Fibroblast of lung (primary cell): ENCODE data around the gene LOXL3.

ENCODE experiments used
- EZH2 ChIP-seq: IDR thresholded peaks from 2 replicates; pipeline ENCODE4 v1.5.1; 2012; ENCODE audit warnings: low read length, control low read depth, mild to moderate bottlenecking; ENCODE audit errors: missing control alignments
- TF ChIP-seq, protein P1 (sequence below), 2 donors: IDR thresholded peaks in 1 of 2; conservative IDR thresholded peaks in 1 of 2; 1 replicate in 1 of 2; 2 replicates in 1 of 2; pipeline ENCODE4 v1.5.1; 2011 to 2012; ENCODE audit warnings: low read length in 2 of 2, control low read depth in 1 of 2, inconsistent platforms in 1 of 2, low read depth in 1 of 2, mild to moderate bottlenecking in 1 of 2

DNA sequence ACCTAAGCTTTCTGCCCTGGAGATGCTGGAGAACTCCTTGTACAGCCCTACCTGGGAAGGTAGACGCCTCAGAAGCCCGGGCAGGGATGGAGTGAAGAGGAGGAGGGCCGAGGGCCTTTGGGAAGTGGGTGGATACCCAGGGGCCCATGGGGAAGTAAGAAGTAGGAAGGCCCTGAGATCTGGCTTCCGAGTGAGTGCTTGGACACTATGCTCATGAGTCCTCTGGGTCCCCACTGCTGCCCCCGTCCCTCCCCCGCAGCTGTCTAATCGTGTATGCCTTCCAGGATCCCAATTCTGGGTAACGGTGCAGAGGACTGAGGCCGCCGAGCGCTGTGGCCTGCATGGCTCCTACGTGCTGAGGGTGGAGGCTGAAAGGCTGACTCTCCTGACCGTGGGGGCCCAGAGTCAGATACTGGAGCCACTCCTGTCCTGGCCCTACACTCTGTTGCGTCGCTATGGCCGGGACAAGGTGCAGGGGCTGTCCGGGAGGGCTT lies 1.9 kb upstream of the LOXL3 start:
- TF ChIP-seq, protein P1, sequence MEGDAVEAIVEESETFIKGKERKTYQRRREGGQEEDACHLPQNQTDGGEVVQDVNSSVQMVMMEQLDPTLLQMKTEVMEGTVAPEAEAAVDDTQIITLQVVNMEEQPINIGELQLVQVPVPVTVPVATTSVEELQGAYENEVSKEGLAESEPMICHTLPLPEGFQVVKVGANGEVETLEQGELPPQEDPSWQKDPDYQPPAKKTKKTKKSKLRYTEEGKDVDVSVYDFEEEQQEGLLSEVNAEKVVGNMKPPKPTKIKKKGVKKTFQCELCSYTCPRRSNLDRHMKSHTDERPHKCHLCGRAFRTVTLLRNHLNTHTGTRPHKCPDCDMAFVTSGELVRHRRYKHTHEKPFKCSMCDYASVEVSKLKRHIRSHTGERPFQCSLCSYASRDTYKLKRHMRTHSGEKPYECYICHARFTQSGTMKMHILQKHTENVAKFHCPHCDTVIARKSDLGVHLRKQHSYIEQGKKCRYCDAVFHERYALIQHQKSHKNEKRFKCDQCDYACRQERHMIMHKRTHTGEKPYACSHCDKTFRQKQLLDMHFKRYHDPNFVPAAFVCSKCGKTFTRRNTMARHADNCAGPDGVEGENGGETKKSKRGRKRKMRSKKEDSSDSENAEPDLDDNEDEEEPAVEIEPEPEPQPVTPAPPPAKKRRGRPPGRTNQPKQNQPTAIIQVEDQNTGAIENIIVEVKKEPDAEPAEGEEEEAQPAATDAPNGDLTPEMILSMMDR (conservative IDR thresholded peaks at IDR 0.05 in 1 of 2, IDR thresholded peaks at IDR 0.05 in 1 of 2; ENCODE audit: low read depth in 1 of 2, low read length in 2 of 2) = no peak
- TF ChIP-seq EZH2 = no peak
